GM12874 (cell line): Measurements from ENCODE around the gene SERTAD2.

Source experiments
- TF ChIP-seq, protein P1 (sequence below): IDR thresholded peaks from 2 replicates; pipeline ENCODE4 v1.5.1; 2011; ENCODE audit warnings: low read depth, mild to moderate bottlenecking, control low read depth, low read length, moderate library complexity; ENCODE audit not compliant: insufficient read depth

Gene SERTAD2

DNA sequence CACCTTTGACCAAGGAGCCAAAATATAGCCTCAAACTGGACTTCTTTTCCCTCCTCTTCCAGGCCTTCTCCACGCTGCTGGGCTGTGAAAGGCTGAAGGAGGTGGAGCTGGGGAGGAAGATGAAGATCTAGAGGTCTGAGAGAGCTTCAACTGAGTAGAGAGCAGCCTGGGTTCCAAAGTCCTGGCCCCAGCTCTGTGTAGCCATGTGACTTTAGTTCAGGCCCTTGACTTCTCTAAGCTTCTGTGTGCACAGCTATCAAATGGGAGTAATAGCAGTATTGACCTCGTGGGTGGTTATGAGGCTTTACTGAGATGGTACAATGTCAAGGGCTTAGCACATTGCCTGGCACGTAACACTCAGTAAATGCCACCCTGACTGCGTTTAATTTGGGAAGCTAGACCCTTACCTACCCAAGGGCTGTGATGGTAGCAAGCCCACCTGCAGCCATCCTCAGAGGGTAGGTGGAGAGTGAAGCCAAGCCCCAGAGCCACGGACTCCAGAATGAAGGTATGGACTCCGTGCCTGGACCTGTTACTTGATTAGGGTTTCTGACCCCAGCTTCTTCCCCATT is 38.4 kb downstream of the SERTAD2 start:
- TF ChIP-seq, protein P1, sequence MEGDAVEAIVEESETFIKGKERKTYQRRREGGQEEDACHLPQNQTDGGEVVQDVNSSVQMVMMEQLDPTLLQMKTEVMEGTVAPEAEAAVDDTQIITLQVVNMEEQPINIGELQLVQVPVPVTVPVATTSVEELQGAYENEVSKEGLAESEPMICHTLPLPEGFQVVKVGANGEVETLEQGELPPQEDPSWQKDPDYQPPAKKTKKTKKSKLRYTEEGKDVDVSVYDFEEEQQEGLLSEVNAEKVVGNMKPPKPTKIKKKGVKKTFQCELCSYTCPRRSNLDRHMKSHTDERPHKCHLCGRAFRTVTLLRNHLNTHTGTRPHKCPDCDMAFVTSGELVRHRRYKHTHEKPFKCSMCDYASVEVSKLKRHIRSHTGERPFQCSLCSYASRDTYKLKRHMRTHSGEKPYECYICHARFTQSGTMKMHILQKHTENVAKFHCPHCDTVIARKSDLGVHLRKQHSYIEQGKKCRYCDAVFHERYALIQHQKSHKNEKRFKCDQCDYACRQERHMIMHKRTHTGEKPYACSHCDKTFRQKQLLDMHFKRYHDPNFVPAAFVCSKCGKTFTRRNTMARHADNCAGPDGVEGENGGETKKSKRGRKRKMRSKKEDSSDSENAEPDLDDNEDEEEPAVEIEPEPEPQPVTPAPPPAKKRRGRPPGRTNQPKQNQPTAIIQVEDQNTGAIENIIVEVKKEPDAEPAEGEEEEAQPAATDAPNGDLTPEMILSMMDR, result no peak

DNA sequence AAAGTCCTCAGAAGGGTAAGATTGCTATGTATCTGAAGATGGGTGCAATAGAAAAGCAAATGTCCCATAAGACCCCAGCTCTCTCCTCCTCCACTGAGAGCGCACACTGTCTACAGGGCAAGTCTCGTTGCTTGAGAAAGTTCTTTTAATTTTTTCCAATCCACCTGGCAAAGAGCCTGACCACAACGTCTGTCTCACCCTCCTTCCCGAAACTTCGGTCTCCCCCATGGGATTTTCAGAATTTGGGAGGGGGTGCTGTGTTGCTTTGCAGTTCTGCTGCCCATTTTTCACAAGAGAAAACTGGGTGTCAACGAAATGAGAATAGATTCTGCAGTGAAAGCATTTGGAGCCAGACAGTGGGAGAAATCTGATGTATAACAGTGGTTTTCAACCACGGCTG is 40.4 kb downstream of the SERTAD2 start:
- TF ChIP-seq, protein P1, result no peak

DNA sequence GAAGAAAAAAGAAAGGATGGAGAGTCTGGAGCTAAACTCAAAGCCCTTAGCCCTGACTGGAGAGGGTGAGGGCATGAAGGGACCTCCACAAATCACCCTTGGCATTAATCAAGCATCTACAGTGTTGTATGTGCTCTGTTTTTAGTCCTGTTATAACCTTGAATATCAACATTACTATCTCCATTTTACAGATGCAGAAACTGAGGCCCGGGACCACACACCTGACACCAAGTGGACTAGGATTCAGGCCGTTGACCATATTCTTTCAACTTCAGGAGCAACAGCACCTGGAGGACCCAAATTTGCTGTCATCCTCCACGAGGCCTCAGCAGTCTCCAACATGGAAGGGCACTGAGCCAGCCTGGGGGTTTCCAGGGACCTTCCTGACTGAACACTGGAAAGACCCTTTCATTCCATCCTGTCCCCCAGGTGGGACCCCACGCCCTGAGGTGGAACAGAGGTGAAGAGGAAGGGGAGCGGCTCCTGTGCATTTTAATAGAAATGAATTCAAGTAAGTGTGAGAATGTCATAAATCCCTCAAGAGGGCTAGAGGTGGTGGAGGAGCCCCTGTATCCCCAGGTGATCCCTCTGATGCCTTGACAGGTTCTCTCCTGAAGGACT is 41.0 kb downstream of the SERTAD2 start:
- TF ChIP-seq, protein P1, result no peak

DNA sequence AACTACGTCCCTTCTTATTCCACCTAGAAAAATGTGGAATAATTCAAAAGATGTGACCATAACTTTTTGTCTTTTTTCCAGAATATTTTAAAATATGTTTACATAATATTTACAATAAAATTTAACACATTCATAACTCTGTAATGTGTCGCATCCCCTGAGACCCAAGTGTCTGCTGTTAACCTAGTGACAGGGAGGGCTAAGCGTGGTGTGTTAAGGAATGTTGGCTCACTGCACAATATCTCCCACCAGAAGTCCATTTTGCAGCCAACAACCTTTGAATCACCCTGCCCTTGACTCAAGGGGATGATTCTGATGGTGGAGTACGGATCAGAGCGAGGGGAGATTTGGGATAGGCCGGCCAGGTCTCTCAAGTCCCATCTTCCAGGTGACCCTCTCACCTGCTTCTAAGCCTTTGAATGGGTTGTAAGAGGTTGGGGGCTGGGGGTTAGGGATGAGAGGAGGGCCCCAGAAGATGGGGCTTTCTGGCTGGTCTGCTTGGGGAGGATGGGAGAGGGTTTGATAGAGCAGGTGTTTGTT is 43.3 kb downstream of the SERTAD2 start:
- TF ChIP-seq, protein P1, result no peak

DNA sequence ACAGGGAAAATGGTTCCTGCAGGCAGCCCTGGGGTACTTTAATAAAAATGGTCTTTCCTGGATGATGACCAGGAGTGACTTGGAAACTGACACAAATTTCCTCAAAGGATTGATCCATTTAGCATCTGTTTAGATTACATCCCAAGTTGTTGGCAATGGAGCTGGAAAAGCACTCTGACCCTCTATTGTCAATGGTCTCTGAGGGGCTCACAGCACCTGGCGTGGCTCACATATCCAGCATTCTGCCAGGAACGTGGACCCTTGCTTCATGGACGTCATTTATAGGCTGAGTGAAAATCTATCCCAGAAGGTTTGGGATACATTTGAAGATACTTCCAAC is 43.8 kb downstream of the SERTAD2 start:
- TF ChIP-seq, protein P1, result no peak

DNA sequence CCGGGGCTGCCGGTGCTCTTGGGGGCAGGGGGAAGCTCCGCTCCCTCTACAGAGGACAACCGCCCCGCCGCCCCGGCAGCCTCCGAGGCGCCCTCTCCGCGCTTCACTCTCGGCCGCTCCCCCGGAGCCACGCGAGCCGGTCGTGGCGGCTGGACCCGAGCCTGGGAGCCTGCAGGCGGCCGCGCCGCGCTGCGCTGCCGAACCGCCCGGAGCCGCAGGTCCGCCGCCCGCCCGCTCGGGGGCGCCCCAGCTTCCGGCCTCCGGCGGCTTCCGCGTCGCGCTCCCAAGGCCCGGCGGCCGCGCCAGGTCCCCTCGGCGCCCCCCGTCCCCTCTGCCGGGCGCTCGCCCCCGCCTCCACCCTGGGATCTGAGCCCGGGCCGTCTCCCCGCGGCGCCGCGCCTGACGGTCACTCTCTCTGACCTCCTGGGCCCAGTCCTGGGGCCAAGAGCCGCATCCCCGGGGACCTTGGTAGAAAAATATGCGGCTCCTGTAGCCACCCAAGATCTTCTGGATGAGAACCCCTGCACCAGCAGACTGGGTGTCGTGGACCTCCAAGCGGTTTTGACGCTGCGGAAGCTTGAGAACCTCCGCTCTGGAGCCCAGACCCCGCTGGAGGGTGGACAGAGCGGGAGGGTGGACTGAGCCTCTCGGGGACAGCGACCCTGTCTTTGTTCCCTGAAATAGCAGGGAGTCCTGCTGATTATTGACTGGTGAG is 44.3 kb downstream of the SERTAD2 start:
- TF ChIP-seq, protein P1, result peak; percentile 59

DNA sequence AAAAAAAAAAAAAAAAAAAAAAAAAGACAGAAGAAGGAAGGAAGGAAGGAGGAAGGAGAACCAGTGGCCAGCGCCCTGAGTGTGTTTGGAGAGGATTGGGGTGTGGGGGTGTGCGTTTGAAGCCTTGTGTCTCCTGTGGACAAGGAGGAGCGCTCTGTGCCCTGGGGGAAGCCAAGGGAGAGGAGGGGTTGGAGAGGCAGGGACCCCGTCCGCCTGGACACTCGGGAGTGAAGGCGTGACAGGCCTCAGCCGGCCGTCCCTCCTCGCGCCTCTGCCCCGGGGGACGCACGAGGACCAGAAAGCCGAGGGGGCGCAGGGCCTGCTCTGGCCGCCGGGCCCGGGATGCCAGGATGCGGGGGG is 44.9 kb downstream of the SERTAD2 start:
- TF ChIP-seq, protein P1, result no peak
